SK-N-SH (cell line): ENCODE data around the gene MEPCE. TPM values are rescaled to one million over a fixed set of nuclear protein-coding genes. Genes with fewer than 3 reads are reported as not detected.

Experiments used
- CTCF ChIA-PET: fragments of 300-600, 350-600 bp; formaldehyde crosslinking; extraction: SDS; loops from one replicate; lab custom pipeline; 2021; lab: Yijun Ruan, JAX
- POLR2A ChIA-PET: fragments of 350-600 bp; sonication (Branson Sonifier 250); formaldehyde crosslinking; extraction: SDS; loops from one replicate; lab custom pipeline; 2020; ENCODE audit warnings: antibody characterized with exemption, inconsistent platforms; lab: Yijun Ruan, JAX
- DNase-seq: peaks from one replicate; pipeline ENCODE4 v3.0.0; 2012
- H2AFZ ChIP-seq: fragments of 200-600 bp; sonication (generic); 2 replicates; pipeline ENCODE4 v1.8.1; 2016; ENCODE audit warnings: antibody characterized with exemption, mild to moderate bottlenecking, low read depth
- H3F3A ChIP-seq: fragments of 200-600 bp; sonication (generic); replicated peaks from 2 replicates; pipeline ENCODE3; 2016; ENCODE audit warnings: antibody characterized with exemption, mild to moderate bottlenecking; ENCODE audit not compliant: insufficient read depth
- H3K27ac ChIP-seq, 2 experiments: fragments of 200-500 bp in 1 of 2; fragments of 200-600 bp in 1 of 2; sonication (Bioruptor generic) in 1 of 2; sonication (generic), shearing (Covaris generic) in 1 of 2; 2 replicates each; pipeline versions ENCODE4 v1.5.1 to v1.6.1; 2014 to 2016; ENCODE audit warnings: low read depth in 2 of 2, inconsistent platforms in 1 of 2, low read length in 1 of 2, mild to moderate bottlenecking in 1 of 2, mixed read lengths in 1 of 2
- H3K27me3 ChIP-seq: fragments of 200-600 bp; sonication (generic), shearing (Covaris generic); 2 replicates; pipeline ENCODE4 v1.6.1; 2016; ENCODE audit warnings: mixed run types; ENCODE audit not compliant: insufficient read depth
- H3K36me3 ChIP-seq, 2 experiments: fragments of 200-500 bp in 1 of 2; fragments of 200-600 bp in 1 of 2; sonication (Bioruptor generic) in 1 of 2; sonication (generic) in 1 of 2; replicated peaks in 1 of 2; 2 replicates each; pipeline versions ENCODE3 to v1.5.1; 2014 to 2016; ENCODE audit warnings: low read length in 1 of 2, mild to moderate bottlenecking in 1 of 2; ENCODE audit not compliant: insufficient read depth in 2 of 2, control insufficient read depth in 1 of 2
- H3K4me1 ChIP-seq, 2 experiments: fragments of 200-500 bp in 1 of 2; fragments of 200-600 bp in 1 of 2; sonication (Bioruptor generic) in 1 of 2; sonication (generic), shearing (Covaris generic) in 1 of 2; 2 replicates each; pipeline versions ENCODE4 v1.5.1 to v1.6.1; 2014 to 2016; ENCODE audit warnings: low read depth in 1 of 2, low read length in 1 of 2, mixed run types in 1 of 2; ENCODE audit not compliant: insufficient read depth in 2 of 2, control insufficient read depth in 1 of 2
- H3K4me2 ChIP-seq: fragments of 200-600 bp; sonication (generic), shearing (Covaris generic); 2 replicates; pipeline ENCODE4 v1.6.1; 2017; ENCODE audit warnings: mixed run types
- H3K4me3 ChIP-seq, 2 experiments: fragments of 200-500 bp in 1 of 2; fragments of 200-600 bp in 1 of 2; sonication (Bioruptor generic) in 1 of 2; sonication (generic), shearing (Covaris generic) in 1 of 2; 2 replicates each; pipeline versions ENCODE4 v1.5.1 to v1.8.1; 2014 to 2016; ENCODE audit warnings: low read depth in 2 of 2, inconsistent platforms in 1 of 2, low read length in 1 of 2, mild to moderate bottlenecking in 1 of 2, mixed read lengths in 1 of 2, moderate library complexity in 1 of 2
- H3K79me2 ChIP-seq: fragments of 200-600 bp; sonication (generic); 2 replicates; pipeline ENCODE4 v1.8.1; 2017; ENCODE audit warnings: mild to moderate bottlenecking; ENCODE audit not compliant: insufficient read depth
- H3K9ac ChIP-seq: fragments of 200-600 bp; sonication (generic); 2 replicates; pipeline ENCODE4 v1.6.1; 2017; ENCODE audit warnings: mixed run types
- H3K9me2 ChIP-seq: fragments of 200-600 bp; sonication (generic); 2 replicates; pipeline ENCODE4 v1.6.1; 2017; ENCODE audit warnings: mixed run types
- H3K9me3 ChIP-seq: fragments of 200-600 bp; sonication (generic); 2 replicates; pipeline ENCODE4 v1.6.1; 2017; ENCODE audit warnings: mixed run types, mild to moderate bottlenecking, moderate library complexity
- H4K20me1 ChIP-seq: fragments of 200-600 bp; sonication (generic); 2 replicates; pipeline ENCODE4 v1.6.1; 2017; ENCODE audit warnings: mild to moderate bottlenecking, mixed run types; ENCODE audit not compliant: insufficient read depth
- CTCF ChIP-seq: fragments of 200-600 bp; sonication (generic); IDR thresholded peaks from 2 replicates; pipeline ENCODE4 v1.6.1; 2017; ENCODE audit warnings: antibody characterized with exemption, mild to moderate bottlenecking, moderate library complexity
- EP300 ChIP-seq, 2 experiments: IDR thresholded peaks; 2 replicates each; pipeline versions ENCODE4 v1.4.0 to v1.6.1; 2012; ENCODE audit warnings: borderline replicate concordance in 1 of 2, low read depth in 1 of 2, low read length in 1 of 2
- FOSL2 ChIP-seq: IDR thresholded peaks from 2 replicates; pipeline ENCODE4 v1.4.0; 2012; ENCODE audit warnings: low read depth, mild to moderate bottlenecking, moderate library complexity, borderline replicate concordance
- FOXJ3 ChIP-seq: sonication (generic); formaldehyde crosslinking; IDR thresholded peaks from 2 replicates; pipeline ENCODE4 v1.5.1; 2020; ENCODE audit warnings: mild to moderate bottlenecking, missing genetic modification reagents
- FOXM1 ChIP-seq: IDR thresholded peaks from 2 replicates; pipeline ENCODE4 v1.4.0; 2012; ENCODE audit warnings: low read depth, mild to moderate bottlenecking
- GABPA ChIP-seq: IDR thresholded peaks from 2 replicates; pipeline ENCODE4 v1.4.0; 2012; ENCODE audit warnings: low read depth, mild to moderate bottlenecking
- MXI1 ChIP-seq: IDR thresholded peaks from 2 replicates; pipeline ENCODE4 v1.6.1; 2012; ENCODE audit warnings: mild to moderate bottlenecking, low read depth, low read length, improper control_type of control experiment
- NFIC ChIP-seq: IDR thresholded peaks from 2 replicates; pipeline ENCODE4 v1.4.0; 2012; ENCODE audit warnings: borderline replicate concordance
- NRF1 ChIP-seq: IDR thresholded peaks from 2 replicates; pipeline ENCODE4 v1.6.1; 2012; ENCODE audit warnings: low read depth, mild to moderate bottlenecking, low read length
- PBX3 ChIP-seq: IDR thresholded peaks from 2 replicates; pipeline ENCODE4; 2012
- RCOR1 ChIP-seq: fragments of 150-350 bp; IDR thresholded peaks from 2 replicates; pipeline ENCODE4 v1.6.1; 2017; ENCODE audit warnings: antibody characterized with exemption, low read length
- SIN3A ChIP-seq: IDR thresholded peaks from 2 replicates; pipeline ENCODE4 v1.6.1; 2012; ENCODE audit warnings: low read depth, mild to moderate bottlenecking, low read length, moderate library complexity, borderline replicate concordance
- SMC3 ChIP-seq: IDR thresholded peaks from 2 replicates; pipeline ENCODE4 v1.6.1; 2012; ENCODE audit warnings: low read depth, low read length, improper control_type of control experiment
- TAF1 ChIP-seq: IDR thresholded peaks from 2 replicates; pipeline ENCODE4 v1.6.1; 2012; ENCODE audit warnings: low read depth, mild to moderate bottlenecking, low read length, moderate library complexity, borderline replicate concordance
- TCF12 ChIP-seq: IDR thresholded peaks from 2 replicates; pipeline ENCODE4 v1.4.0; 2012
- TEAD4 ChIP-seq: IDR thresholded peaks from 2 replicates; pipeline ENCODE4 v1.4.0; 2012; ENCODE audit warnings: mild to moderate bottlenecking, borderline replicate concordance; ENCODE audit not compliant: insufficient read depth
- USF1 ChIP-seq: IDR thresholded peaks from 2 replicates; pipeline ENCODE4 v1.4.0; 2012; ENCODE audit warnings: low read depth, borderline replicate concordance
- ZBTB33 ChIP-seq: IDR thresholded peaks from 2 replicates; pipeline ENCODE4 v1.4.0; 2012; ENCODE audit warnings: low read depth, borderline replicate concordance
- WGBS: methylation state at CpG from one replicate; pipeline ENCODE4 v1.1.6; 2017; ENCODE audit warnings: low lambda C conversion rate; 5-methylcytosine and 5-hydroxymethylcytosine counted together
- polyA plus RNA-seq, 3 experiments: library from polyadenylated mRNA; depleted of rRNA; stranded (reverse); fragments of >200 nt; gene quantifications; 2 replicates each; pipeline ENCODE4 v1.2.3, GENCODE V29; 2012
- TF ChIP-seq, protein P1 (sequence below): IDR thresholded peaks from 2 replicates; pipeline ENCODE4 v1.4.0; 2012; ENCODE audit warnings: low read depth

MEPCE gene, protein sequence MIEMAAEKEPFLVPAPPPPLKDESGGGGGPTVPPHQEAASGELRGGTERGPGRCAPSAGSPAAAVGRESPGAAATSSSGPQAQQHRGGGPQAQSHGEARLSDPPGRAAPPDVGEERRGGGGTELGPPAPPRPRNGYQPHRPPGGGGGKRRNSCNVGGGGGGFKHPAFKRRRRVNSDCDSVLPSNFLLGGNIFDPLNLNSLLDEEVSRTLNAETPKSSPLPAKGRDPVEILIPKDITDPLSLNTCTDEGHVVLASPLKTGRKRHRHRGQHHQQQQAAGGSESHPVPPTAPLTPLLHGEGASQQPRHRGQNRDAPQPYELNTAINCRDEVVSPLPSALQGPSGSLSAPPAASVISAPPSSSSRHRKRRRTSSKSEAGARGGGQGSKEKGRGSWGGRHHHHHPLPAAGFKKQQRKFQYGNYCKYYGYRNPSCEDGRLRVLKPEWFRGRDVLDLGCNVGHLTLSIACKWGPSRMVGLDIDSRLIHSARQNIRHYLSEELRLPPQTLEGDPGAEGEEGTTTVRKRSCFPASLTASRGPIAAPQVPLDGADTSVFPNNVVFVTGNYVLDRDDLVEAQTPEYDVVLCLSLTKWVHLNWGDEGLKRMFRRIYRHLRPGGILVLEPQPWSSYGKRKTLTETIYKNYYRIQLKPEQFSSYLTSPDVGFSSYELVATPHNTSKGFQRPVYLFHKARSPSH
- 16.7 and 20.2 TPM in 2 replicates for polyA plus RNA-seq (2012; rRNA removed)
- 13.7 and 17.2 TPM in 2 replicates for polyA plus RNA-seq (2012; cell fraction: cytosol; rRNA removed)
- polyA plus RNA-seq (2012; cell fraction: nucleus; rRNA removed) = 45.2 and 52.4 TPM in 2 replicates

DNA sequence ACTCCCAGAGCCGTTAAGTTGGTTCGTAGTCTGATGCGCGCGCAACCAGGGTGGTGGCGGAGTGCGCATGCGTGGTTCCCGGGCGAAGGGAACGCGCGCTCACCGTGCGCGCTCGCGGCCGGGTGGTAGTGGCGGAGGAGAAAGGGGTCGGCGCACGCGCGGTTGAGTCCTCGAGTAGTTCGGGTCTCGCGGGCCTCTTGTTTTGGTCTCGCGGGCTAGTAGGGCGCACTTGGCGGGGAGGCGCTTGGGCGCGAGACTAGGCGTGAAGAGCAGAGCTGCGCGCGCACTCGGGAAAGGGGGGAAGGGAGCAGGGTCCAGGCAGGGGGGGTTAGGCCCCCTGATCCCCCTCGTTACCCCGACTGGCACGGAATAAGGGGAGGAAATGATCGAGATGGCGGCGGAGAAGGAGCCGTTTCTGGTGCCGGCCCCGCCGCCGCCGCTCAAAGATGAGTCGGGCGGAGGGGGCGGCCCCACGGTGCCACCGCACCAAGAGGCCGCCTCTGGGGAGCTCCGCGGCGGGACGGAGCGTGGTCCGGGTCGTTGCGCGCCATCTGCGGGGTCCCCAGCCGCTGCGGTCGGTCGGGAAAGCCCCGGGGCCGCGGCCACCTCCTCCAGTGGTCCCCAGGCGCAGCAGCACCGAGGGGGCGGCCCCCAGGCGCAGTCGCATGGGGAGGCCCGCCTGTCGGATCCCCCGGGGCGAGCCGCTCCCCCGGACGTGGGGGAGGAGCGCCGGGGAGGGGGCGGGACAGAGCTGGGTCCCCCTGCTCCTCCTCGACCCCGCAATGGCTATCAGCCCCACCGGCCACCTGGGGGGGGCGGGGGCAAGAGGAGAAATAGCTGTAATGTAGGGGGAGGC is at the start of gene MEPCE:
TSS of gene MEPCE (plus strand) at position 195 of the 856 bp plus-strand sequence. CDS start at position 383, 188 bp downstream.
- H4K20me1 ChIP-seq = peaks cover 13% of the 10 kb centered on the region
- DNase-seq = peak; percentile 99
- no peaks in the 10 kb centered on the region for H3K27me3 ChIP-seq
- no peak within 1 kb of the TSS for H2AFZ ChIP-seq
- peaks cover 23 to 44% of the 10 kb centered on the region in 2 experiments; a peak in 3 of 4 replicates for H3K4me1 ChIP-seq
- peak within 1 kb of the TSS; percentile 99 to 100 for H3K27ac ChIP-seq
- no peaks in the 10 kb centered on the region for H3K9me3 ChIP-seq
- peak within 1 kb of the TSS; percentile 99 for H3K9ac ChIP-seq
- peak within 1 kb of the TSS; percentile 78 to 95 for H3K4me3 ChIP-seq
- POLR2A ChIA-PET = interaction anchor here (0.6 to 3.3 kb wide), 20 partner anchors 10 to 1606 kb away, joined by 3 to 12 read pairs (median 4); partner anchors contain the start of genes ACTL6B, AP4M1, COPS6 and MCM7
- H3K4me2 ChIP-seq = peak within 1 kb of the TSS; percentile 97
- peaks cover 53% of the 10 kb centered on the region for H3K79me2 ChIP-seq
- peaks cover 36 to 39% of the 10 kb centered on the region in 2 experiments for H3K36me3 ChIP-seq
- CTCF ChIA-PET = interaction anchor here (0.7 to 3.2 kb wide), 11 partner anchors 21 to 402 kb away, joined by 3 to 23 read pairs (median 3); partner anchors contain the start of genes NYAP1 and POP7
- H3F3A ChIP-seq = peaks cover 22% of the 10 kb centered on the region
- 2% methylated on average over 48 of the region's 95 CpGs for WGBS
- H3K9me2 ChIP-seq = no peaks in the 10 kb centered on the region
- TF ChIP-seq ZBTB33 (peak; percentile 94), GABPA (no peak), FOSL2 (no peak), TEAD4 (no peak), NFIC (no peak), NRF1 (peak; percentile 61), SMC3 (no peak), RCOR1 (no peak), CTCF (no peak), FOXJ3 (no peak; the same call in 1 of the 2 replicates), EP300 (IDR thresholded peaks at IDR 0.05; ENCODE audit: borderline replicate concordance in 1 of 2, low read depth in 1 of 2, low read length in 1 of 2) (peak in 1 of 2 experiments; percentile 13; a peak in 1 of 4 replicates), FOXM1 (no peak; the same call in 1 of the 2 replicates), PBX3 (no peak), TCF12 (0 out of 2 replicates have a peak, but pooled peaks have one; percentile 5), USF1 (no peak), MXI1 (peak; percentile 43; the same call in 1 of the 2 replicates), SIN3A (peak; percentile 82; the same call in 1 of the 2 replicates), TAF1 (0 out of 2 replicates have a peak, but pooled peaks have one; percentile 47)
- TF ChIP-seq, protein P1, sequence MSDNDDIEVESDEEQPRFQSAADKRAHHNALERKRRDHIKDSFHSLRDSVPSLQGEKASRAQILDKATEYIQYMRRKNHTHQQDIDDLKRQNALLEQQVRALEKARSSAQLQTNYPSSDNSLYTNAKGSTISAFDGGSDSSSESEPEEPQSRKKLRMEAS = no peak; the same call in none of the 2 replicates
